ENCODE results near the gene MAP7D2.

The MAP7D2 gene

DNA sequence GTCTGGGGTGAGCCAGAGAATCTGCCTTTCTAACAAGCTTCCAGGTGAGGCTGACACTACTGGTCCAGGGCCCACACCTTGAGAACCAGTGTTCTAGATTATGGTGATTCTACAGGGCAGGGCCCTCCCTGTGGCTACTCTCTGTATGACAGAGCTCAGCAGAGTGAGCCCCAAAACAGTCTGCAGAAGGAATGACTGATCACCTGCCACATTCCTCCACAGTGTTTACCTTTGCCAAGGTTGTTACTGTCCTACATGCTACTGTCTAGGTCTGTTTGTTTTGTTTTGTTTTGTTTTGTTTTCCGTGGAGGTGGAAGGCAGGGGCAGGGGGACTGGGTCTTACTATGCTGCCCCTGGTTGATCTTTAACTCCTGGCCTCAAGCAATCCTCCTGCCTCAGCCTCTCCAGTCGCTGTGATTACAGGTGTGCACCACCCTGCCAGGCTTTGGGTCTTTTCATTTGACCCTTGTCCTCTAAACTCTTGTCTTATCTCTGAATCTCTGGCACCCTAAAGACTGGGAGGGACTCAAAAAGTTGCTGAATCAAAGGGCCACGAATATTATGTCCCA, 45.1 kb downstream of the MAP7D2 start:
- Mint-ChIP-seq H3K27ac (no peak overlapping the region), H3K4me1 (ENCODE audit: low read depth) (no peaks in the 10 kb centered on the region), H3K4me3 (no peak overlapping the region), H3K9me3 (no peaks in the 10 kb centered on the region), H3K36me3 (ENCODE audit: low read depth) (no peaks in the 10 kb centered on the region), H3K27me3 (peaks cover 5% of the 10 kb centered on the region)
- no peak for DNase-seq

- H3K4me1 Mint-ChIP-seq (ENCODE audit: low read depth): no peaks in the 10 kb centered on the region
- no peak for DNase-seq
- no peak overlapping the region for H3K27ac Mint-ChIP-seq
- H3K9me3 Mint-ChIP-seq: no peaks in the 10 kb centered on the region
- H3K36me3 Mint-ChIP-seq (ENCODE audit: low read depth): no peaks in the 10 kb centered on the region
- H3K27me3 Mint-ChIP-seq: peaks cover 3% of the 10 kb centered on the region
- H3K4me3 Mint-ChIP-seq: no peak overlapping the region
These were observed 48.8 kb downstream of the MAP7D2 start for GRCh38 chrX:20067709-20068561.

DNA sequence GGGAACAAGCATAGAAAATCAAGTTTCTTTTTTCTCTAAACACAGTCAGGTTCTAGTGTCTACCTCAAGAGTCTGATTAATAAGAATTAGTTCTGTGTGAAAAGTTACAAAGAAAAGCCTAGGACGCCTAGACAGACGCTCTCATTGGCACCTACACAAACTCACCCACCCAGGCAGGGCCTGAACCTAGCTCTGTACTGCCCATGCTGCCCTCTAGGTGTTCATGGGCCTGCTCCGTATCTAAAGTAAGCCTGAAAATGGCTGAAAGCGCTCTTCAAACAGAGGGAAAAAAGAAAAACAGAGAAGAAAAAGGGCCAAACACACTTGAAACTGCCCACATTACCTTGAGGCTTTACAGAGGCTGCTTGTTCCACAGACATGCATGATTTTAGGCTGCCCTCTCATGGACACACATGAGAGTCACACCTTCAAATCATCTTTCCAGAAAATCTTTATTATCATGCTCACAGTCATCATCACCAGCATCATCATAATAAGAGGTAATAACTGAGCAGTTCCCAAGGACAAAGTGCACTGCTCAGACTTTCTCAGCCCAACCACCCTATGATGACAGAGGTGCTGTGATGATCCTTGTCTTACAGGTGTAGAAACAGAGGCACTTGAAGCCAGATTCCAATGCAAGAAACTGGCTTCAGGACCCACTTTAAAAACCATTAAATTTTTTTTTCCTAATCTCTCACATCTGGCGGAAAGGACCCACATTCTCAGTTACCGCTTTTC, 49.6 kb downstream of the MAP7D2 start:
- no peak overlapping the region for H3K27ac Mint-ChIP-seq
- H3K27me3 Mint-ChIP-seq: peaks cover 3% of the 10 kb centered on the region
- H3K4me1 Mint-ChIP-seq (ENCODE audit: low read depth): no peaks in the 10 kb centered on the region
- no peak for DNase-seq
- no peaks in the 10 kb centered on the region for H3K9me3 Mint-ChIP-seq
- H3K36me3 Mint-ChIP-seq (ENCODE audit: low read depth): no peaks in the 10 kb centered on the region
- no peak overlapping the region for H3K4me3 Mint-ChIP-seq

- H3K36me3 Mint-ChIP-seq (ENCODE audit: low read depth): no peaks in the 10 kb centered on the region
- H3K9me3 Mint-ChIP-seq: no peaks in the 10 kb centered on the region
- H3K27ac Mint-ChIP-seq: no peak overlapping the region
- peaks cover 3% of the 10 kb centered on the region for H3K27me3 Mint-ChIP-seq
- no peak for DNase-seq
- H3K4me3 Mint-ChIP-seq: no peak overlapping the region
- peaks cover 6% of the 10 kb centered on the region for H3K4me1 Mint-ChIP-seq (ENCODE audit: low read depth)
These were observed 52.9 kb downstream of the MAP7D2 start for GRCh38 chrX:20063716-20064351.

DNA sequence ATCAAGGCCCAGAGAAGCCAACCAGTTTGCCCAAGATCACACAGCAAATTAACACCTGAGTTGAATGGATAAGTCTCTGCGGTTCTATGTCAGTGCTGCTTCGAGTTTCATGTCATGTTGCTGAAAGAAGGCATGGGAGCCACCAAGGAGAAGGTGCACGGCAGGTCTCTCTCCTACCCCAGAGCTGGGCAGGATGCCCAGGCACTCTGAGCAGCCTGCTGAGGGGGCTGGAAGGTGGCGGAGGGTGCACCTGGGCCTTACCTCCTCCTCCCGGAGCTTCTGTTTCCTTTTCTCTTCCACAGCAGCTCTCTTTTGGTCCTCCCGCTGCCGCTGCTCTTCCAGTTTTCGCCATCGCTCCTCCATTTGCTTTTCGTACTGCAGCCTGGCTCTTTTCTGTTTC, 53.6 kb downstream of the MAP7D2 start:
- no peaks in the 10 kb centered on the region for H3K36me3 Mint-ChIP-seq (ENCODE audit: low read depth)
- no peak overlapping the region for H3K27ac Mint-ChIP-seq
- H3K4me1 Mint-ChIP-seq (ENCODE audit: low read depth): peaks cover 6% of the 10 kb centered on the region
- H3K27me3 Mint-ChIP-seq: peaks cover under 1% of the 10 kb centered on the region
- no peaks in the 10 kb centered on the region for H3K9me3 Mint-ChIP-seq
- H3K4me3 Mint-ChIP-seq: no peak overlapping the region
- no peak for DNase-seq

GRCh38 chrX:20061855-20062254, 54.9 kb downstream of the MAP7D2 start:
- DNase-seq: no peak
- H3K4me3 Mint-ChIP-seq: no peak overlapping the region

DNA sequence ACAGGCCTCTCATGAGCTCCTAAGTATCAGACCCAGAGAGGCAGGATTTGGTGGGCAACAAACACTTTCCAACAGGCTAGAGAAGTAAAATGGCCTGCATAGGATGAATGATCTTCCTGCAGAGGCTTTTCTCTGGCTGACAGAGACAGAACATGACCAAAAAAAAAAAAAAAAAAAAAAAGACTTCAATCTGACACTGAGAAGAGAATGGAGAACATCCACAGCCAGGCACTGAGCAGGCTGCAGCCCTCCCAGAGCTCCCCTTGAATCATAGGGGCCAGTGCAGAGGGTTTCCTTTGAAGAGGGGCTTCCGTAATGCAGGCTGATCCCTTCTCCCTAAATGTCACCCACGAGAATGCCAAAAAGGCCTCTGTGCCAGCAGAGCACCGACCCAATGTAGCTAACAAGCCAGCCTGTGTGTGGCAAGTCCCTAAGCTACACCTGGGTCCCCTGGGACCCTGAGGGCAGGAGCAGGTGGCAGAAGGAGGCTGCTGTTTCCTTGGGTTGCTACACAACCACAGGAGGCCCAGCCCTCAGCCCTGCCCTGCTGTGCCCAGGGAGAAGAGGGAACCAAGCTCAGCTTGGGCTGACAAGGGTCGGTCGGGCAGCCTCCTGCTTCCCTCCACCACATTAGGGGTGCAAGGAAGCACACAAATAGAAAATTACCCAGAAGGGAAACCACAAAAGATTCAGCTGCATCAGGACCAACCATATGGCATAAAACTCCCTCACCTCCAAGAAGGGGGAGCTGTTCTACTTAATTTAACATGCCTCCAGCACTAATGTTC, 55.6 kb downstream of the MAP7D2 start:
- no peak for DNase-seq
- Mint-ChIP-seq H3K36me3 (ENCODE audit: low read depth) (no peaks in the 10 kb centered on the region), H3K27me3 (no peaks in the 10 kb centered on the region), H3K9me3 (no peaks in the 10 kb centered on the region), H3K27ac (no peak overlapping the region), H3K4me3 (no peak overlapping the region), H3K4me1 (ENCODE audit: low read depth) (peaks cover 6% of the 10 kb centered on the region)

More at GRCh38 chrX:20061855-20062254, 54.9 kb downstream of the MAP7D2 start:
- Mint-ChIP-seq H3K9me3 (no peaks in the 10 kb centered on the region), H3K27me3 (no peaks in the 10 kb centered on the region), H3K27ac (no peak overlapping the region), H3K36me3 (ENCODE audit: low read depth) (no peaks in the 10 kb centered on the region), H3K4me1 (ENCODE audit: low read depth) (peaks cover 6% of the 10 kb centered on the region)

- Mint-ChIP-seq H3K27ac (no peak overlapping the region), H3K9me3 (no peaks in the 10 kb centered on the region), H3K4me1 (ENCODE audit: low read depth) (peaks cover 6% of the 10 kb centered on the region), H3K27me3 (no peaks in the 10 kb centered on the region), H3K4me3 (no peak overlapping the region), H3K36me3 (ENCODE audit: low read depth) (no peaks in the 10 kb centered on the region)
- DNase-seq: no peak
These were observed 57.1 kb downstream of the MAP7D2 start for GRCh38 chrX:20059467-20060128.

DNA sequence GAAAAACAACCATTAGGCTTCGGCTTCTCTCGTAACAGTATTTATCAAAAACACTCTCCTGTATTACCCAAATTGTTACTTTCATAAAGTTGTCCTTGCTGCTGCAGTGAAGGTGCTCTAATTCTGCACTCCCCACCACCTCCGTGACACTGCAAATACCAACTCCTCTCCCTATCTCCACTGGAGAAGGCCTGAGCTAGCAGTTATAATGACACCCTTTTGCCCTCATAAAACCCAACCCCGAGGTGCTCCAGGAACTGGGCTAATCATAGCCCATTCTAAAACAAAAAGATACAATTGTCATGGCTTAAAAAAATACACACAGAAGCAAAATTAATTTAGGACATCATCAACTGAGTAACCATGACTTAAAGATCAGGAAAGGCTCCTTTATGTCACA, 59.2 kb downstream of the MAP7D2 start:
- Mint-ChIP-seq H3K9me3 (no peaks in the 10 kb centered on the region), H3K4me1 (ENCODE audit: low read depth) (peaks cover 6% of the 10 kb centered on the region), H3K36me3 (ENCODE audit: low read depth) (no peaks in the 10 kb centered on the region), H3K27ac (no peak overlapping the region), H3K4me3 (no peak overlapping the region), H3K27me3 (no peaks in the 10 kb centered on the region)
- DNase-seq: no peak

DNA sequence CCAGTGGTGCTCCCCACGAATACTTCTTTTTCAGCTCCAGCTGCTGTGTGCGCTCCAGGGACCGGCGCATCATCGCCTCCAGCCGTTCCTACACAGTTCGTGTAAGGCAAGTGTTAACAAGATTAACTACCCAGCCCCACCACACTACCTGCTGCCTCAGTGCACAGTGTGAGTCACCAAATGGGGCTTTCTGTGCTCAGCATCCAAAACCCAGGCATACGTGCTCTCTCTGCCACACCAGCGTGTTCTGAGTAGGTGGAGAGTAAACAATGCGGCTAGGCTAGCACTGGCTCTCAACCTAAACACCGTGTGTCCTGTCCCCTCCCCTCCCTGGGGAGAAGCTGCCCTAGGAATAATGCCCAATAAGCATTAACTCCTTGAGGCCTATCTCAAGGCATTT, 60.0 kb downstream of the MAP7D2 start:
- Mint-ChIP-seq H3K36me3 (ENCODE audit: low read depth) (no peaks in the 10 kb centered on the region), H3K9me3 (no peaks in the 10 kb centered on the region), H3K4me1 (ENCODE audit: low read depth) (peaks cover 6% of the 10 kb centered on the region), H3K27ac (no peak overlapping the region), H3K4me3 (no peak overlapping the region), H3K27me3 (no peaks in the 10 kb centered on the region)
- DNase-seq: no peak

DNA sequence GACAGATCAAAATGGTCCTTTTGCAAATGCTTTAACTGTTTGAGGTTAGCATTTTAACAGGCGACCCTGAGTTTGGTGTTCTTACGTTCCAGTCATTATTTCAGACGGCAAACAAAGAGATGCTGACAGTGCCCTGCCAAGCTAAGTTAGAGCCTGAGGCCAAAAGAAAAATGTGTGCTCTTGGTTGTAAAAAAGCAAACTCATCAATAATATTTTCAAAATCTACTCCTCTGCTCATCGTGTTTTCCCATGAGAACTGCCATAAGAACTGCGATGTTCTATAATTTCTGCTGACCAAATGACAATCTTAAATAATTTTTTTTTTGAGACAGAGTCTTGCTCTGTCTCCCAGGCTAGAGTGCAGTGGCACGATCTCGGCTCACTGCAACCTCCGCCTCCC, 63.2 kb downstream of the MAP7D2 start:
- no peak overlapping the region for H3K4me3 Mint-ChIP-seq
- H3K27me3 Mint-ChIP-seq: no peaks in the 10 kb centered on the region
- no peaks in the 10 kb centered on the region for H3K9me3 Mint-ChIP-seq
- H3K27ac Mint-ChIP-seq: no peak overlapping the region
- H3K36me3 Mint-ChIP-seq (ENCODE audit: low read depth): no peaks in the 10 kb centered on the region
- no peaks in the 10 kb centered on the region for H3K4me1 Mint-ChIP-seq (ENCODE audit: low read depth)
- no peak for DNase-seq

GRCh38 chrX:20046864-20047263, 69.8 kb downstream of the MAP7D2 start:
- H3K27me3 Mint-ChIP-seq: no peaks in the 10 kb centered on the region
- DNase-seq: no peak
- H3K27ac Mint-ChIP-seq: no peak overlapping the region
- H3K9me3 Mint-ChIP-seq: no peaks in the 10 kb centered on the region
- no peak overlapping the region for H3K4me3 Mint-ChIP-seq
- no peaks in the 10 kb centered on the region for H3K4me1 Mint-ChIP-seq (ENCODE audit: low read depth)
- no peaks in the 10 kb centered on the region for H3K36me3 Mint-ChIP-seq (ENCODE audit: low read depth)

DNA sequence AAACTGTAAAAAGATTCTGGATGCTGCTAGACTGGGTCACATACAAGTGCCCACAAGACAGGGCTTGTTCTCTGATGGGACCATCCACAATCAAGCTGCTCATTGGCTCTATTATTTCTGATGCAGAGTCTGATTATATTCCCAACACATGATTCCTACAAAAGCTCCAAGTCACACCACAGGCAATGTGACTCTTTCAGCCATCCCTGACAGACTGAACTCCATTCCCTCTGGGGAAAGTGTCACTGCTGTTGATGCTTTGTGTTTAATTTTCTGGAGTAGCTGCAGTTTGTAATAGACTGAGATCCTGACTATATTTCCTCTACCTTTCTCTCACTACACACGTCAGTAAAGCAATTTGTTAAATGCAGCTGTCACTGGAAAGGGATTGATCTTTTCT, 70.5 kb downstream of the MAP7D2 start:
- Mint-ChIP-seq H3K36me3 (ENCODE audit: low read depth) (no peaks in the 10 kb centered on the region), H3K27ac (no peak overlapping the region), H3K9me3 (no peaks in the 10 kb centered on the region), H3K27me3 (no peaks in the 10 kb centered on the region), H3K4me1 (ENCODE audit: low read depth) (no peaks in the 10 kb centered on the region), H3K4me3 (no peak overlapping the region)
- no peak for DNase-seq

DNA sequence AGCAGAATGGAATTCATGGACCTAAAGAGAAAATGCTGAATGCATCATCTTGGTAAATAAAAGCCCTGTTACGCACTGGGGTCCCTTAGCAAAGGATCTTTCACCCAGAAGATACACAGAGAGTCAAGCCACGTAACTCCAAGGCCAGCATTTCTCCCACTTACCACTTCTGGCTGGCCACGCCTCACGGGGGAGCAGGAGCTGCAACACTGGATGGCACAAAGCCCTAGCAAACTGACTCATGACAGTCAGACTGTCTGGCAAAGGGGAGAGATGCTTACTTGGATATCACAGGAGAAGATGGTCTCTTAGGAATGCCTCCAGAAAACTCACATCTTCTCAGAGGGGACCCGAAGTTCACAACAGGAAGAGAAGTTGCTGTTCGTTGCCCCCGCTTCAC, 74.5 kb downstream of the MAP7D2 start:
- no peak overlapping the region for H3K27ac Mint-ChIP-seq
- H3K9me3 Mint-ChIP-seq: no peaks in the 10 kb centered on the region
- no peak for DNase-seq
- no peaks in the 10 kb centered on the region for H3K36me3 Mint-ChIP-seq (ENCODE audit: low read depth)
- H3K4me3 Mint-ChIP-seq: no peak overlapping the region
- no peaks in the 10 kb centered on the region for H3K27me3 Mint-ChIP-seq
- no peaks in the 10 kb centered on the region for H3K4me1 Mint-ChIP-seq (ENCODE audit: low read depth)

Data from activated T-cell treated with anti-CD3 and anti-CD28 coated beads, Interleukin-2, amount 50 U/mL, for 24 hours (primary cell).